NCI-H748 treated with DMSO at 0.1 percent for 48 hours (cell line): ENCODE data around the gene EPAS1.

Experiments used
- DNase-seq: peaks from one replicate; lab custom pipeline; 2025; lab: John Stamatoyannopoulos, UW

EPAS1 gene

GRCh38 chr2:46302005-46302695, 4.9 kb downstream of the EPAS1 start:
- DNase-seq: no peak

GRCh38 chr2:46303233-46303632, 6.0 kb downstream of the EPAS1 start:
- no peak for DNase-seq

GRCh38 chr2:46303822-46304221, 6.6 kb downstream of the EPAS1 start:
- DNase-seq: no peak

- DNase-seq: no peak
Measured at GRCh38 chr2:46304635-46305034, 7.4 kb downstream of the EPAS1 start.

GRCh38 chr2:46305187-46305586, 8.0 kb downstream of the EPAS1 start:
- no peak for DNase-seq

GRCh38 chr2:46305767-46306166, 8.6 kb downstream of the EPAS1 start:
- DNase-seq: no peak

- DNase-seq: peak; percentile 94
Measured at GRCh38 chr2:46306330-46306751, 9.1 kb downstream of the EPAS1 start.

GRCh38 chr2:46306988-46307655, 9.9 kb downstream of the EPAS1 start:
- DNase-seq: no peak

- DNase-seq: peak; percentile 25
Measured at GRCh38 chr2:46308081-46308480, 10.9 kb downstream of the EPAS1 start.

GRCh38 chr2:46308629-46309028, 11.4 kb downstream of the EPAS1 start:
- no peak for DNase-seq

- DNase-seq: peak; percentile 14
Measured at GRCh38 chr2:46309052-46309953, 12.1 kb downstream of the EPAS1 start.

- no peak for DNase-seq
Measured at GRCh38 chr2:46310446-46310845, 13.2 kb downstream of the EPAS1 start.

GRCh38 chr2:46311651-46312223, 14.5 kb downstream of the EPAS1 start:
- no peak for DNase-seq

- no peak for DNase-seq
Measured at GRCh38 chr2:46313063-46313462, 15.9 kb downstream of the EPAS1 start.

- DNase-seq: no peak
Measured at GRCh38 chr2:46314065-46314835, 17.0 kb downstream of the EPAS1 start.

GRCh38 chr2:46315103-46315890, 18.1 kb downstream of the EPAS1 start:
- no peak for DNase-seq

- DNase-seq: no peak
Measured at GRCh38 chr2:46317094-46317486, 19.9 kb downstream of the EPAS1 start.

- DNase-seq: no peak
Measured at GRCh38 chr2:46318579-46319460, 21.6 kb downstream of the EPAS1 start.

- DNase-seq: no peak
Measured at GRCh38 chr2:46319711-46320110, 22.5 kb downstream of the EPAS1 start.

- DNase-seq: peak; percentile 60
Measured at GRCh38 chr2:46320141-46320567, 22.9 kb downstream of the EPAS1 start.
